HT1080 (cell line): ENCODE data around the gene ZBTB18. TPM values are rescaled to one million over a fixed set of nuclear protein-coding genes. Genes with fewer than 3 reads are reported as not detected.
"Not testable (repeated sequence)": the region's sequence is repeated elsewhere in the genome, so short reads cannot be mapped to it uniquely, and the experiment has no call there.

Experiments
- DNase-seq: peaks from one replicate; pipeline ENCODE4 v3.0.0-alpha.2; 2015; ENCODE audit warnings: low read depth
- polyA plus RNA-seq, 2 experiments: library from polyadenylated mRNA; depleted of rRNA; stranded (reverse); fragments of >200 nt; gene quantifications; 2 replicates each; pipeline ENCODE4 v1.2.3, GENCODE V29; 2015
- total RNA-seq: library from RNA; depleted of rRNA; stranded (reverse); fragments of >200 nt; shearing (Covaris generic); gene quantifications from 2 replicates; pipeline ENCODE4 v1.2.3, GENCODE V29; 2014; rRNA removed

ZBTB18 gene
- 13.0 and 16.7 TPM in 2 replicates for total RNA-seq
- polyA plus RNA-seq (2015; cell fraction: cytosol; rRNA removed) = 15.7 and 19.8 TPM in 2 replicates
- 22.8 and 26.1 TPM in 2 replicates for polyA plus RNA-seq (2015; cell fraction: nucleus; rRNA removed)

GRCh38 chr1:244050835-244051444 lies at the start of gene ZBTB18:
ZBTB18 (plus strand) TSS chr1:244051283; CDS start chr1:244051432, 149 bp downstream.
- DNase-seq = peak; percentile 29

GRCh38 chr1:244002721-244003120 lies 48.4 kb upstream of the ZBTB18 start:
- DNase-seq = peak; percentile 11

DNA sequence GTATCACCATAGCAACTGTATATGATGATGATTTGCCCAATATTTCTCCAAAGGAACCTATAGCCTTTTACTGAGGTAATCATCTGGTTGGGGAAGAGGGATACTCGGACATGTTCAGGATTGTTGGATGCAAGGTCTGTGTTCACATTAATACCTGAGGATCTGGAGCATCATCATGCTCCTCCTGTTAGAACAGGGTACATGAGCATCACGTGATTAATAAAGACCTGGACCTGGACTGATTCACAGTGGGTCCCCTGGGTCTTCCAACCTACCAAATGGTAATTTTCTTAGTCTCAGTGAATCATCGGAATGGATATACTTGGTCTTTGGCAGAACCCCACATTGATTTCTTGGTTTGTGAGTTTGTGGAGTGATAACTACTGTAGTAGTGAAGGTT lies 45.6 kb upstream of the ZBTB18 start:
- DNase-seq = no peak

DNA sequence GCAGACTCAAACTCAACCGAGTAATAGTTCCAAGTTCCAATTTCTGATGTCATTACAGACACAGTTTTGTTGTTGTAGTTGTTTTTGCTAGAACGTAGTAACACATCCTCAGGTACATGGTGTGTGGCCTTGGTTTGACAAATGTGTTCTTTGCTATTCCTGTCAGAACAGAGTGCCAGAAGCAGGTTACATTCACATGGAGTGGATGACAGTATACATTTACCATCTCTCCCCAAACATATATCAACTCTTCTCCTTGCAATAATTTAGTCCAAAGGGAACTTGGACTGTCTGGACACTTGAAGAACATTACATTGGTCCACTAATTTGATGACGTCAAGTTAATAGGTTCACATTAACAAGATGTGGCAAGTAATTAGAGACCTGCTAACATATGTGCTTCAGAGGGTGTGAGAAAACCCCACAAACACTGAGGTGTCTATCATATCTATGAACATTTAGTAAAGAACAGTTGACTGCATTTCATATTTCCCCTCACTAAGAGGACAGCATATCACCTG lies 44.6 kb upstream of the ZBTB18 start:
- DNase-seq = no peak

DNA sequence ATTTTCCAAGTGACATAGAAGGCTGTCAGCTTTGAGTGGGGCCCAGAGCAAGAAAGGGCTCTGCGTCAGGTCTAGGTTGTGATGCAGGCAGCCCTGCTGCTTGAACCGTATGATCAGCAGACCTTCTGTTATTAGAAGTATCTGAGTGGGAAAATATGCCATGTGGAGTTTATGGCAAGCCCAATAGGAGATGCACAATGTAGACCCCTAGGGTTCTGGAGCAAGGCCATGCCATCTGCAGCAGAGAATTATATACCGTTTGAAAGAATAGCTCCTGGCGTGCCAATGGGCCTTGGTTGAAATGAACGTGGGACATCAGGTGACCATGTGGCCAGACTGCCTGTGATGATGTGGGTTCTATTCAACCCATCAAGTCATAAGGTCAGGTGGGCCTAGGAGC lies 44.1 kb upstream of the ZBTB18 start:
- DNase-seq = no peak

DNA sequence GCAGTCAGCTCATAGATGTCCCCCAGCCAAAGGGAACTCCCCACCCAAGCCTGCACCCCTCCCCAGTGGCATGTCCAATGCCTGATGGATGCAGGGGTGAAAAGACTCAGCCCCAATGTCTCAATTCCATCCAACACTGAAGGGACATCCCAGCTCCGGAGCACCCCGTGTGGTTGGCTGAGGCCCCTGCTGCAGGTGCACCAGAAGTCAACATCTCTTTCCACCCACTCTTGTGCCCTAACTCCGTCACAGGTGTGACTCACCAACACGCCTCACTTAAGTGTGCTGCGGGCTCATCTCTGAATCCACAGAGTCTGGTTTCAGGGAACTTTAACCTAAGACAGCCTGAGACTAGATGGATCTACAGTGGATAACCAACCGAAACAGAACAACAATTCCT lies 40.9 kb upstream of the ZBTB18 start:
- DNase-seq = peak; percentile 42

DNA sequence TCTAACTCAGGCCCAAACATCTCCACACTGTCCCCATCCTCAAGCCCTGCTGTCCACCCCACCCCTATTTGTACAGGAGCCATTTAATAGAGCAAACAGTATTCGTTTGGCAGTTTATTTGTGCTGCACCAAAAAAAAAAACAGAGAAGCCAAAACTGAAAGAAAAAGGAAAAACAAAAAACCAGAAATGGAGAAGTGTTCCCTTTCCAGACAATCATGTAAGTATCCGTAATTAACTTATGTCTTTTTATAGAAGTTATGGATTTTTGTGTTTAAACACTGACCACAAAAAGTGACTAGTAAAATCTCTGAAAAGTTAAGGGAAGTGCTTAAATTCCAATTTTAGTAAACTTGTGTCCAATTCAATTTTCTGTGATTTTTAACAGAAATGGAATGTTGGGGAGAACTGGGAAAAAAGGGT lies 40.4 kb upstream of the ZBTB18 start:
- DNase-seq = no peak

DNA sequence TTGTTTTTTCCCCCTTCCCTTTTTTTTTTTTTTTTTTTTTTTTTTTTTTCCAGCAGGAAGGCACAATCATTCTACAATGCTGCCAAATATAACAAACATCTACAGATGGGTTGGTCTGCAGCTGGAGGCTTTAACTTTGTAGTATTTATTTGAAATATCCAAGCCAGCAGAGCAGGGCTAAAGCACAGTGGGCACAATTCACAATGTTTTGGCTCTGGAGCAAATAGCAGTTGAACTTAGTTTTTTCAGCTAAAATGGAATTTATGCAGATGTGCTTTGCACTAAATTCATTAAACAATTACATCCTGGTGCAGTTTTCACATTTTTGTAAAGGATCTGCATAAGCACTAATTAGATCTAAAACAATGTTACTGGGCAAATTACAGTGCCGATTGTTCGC lies 39.8 kb upstream of the ZBTB18 start:
- no peak for DNase-seq

GRCh38 chr1:244011786-244012185 lies 39.3 kb upstream of the ZBTB18 start:
- no peak for DNase-seq

GRCh38 chr1:244012202-244012601 lies 38.9 kb upstream of the ZBTB18 start:
- peak; percentile 74 for DNase-seq

DNA sequence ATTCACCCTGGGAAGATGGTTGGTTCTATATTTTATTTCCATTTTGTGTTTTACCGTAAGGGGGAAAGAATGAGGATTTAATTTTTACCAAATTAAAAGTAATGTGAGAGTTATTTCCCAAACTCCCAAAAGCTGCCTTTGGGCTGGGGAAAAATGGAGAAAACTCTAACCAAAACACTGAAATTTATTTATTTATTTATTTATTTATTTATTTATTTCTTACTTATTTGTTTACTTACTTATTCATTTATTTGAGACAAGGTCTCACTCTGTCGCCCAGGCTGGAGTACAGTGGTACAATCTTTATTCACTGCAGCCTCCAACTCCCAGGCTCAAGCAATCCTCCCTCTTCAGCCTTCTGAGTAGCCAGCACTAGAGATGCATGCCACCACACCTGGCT lies 38.0 kb upstream of the ZBTB18 start:
- DNase-seq = no peak

- not testable (repeated sequence) for DNase-seq
Measured at GRCh38 chr1:244014862-244015261, 36.2 kb upstream of the ZBTB18 start.

DNA sequence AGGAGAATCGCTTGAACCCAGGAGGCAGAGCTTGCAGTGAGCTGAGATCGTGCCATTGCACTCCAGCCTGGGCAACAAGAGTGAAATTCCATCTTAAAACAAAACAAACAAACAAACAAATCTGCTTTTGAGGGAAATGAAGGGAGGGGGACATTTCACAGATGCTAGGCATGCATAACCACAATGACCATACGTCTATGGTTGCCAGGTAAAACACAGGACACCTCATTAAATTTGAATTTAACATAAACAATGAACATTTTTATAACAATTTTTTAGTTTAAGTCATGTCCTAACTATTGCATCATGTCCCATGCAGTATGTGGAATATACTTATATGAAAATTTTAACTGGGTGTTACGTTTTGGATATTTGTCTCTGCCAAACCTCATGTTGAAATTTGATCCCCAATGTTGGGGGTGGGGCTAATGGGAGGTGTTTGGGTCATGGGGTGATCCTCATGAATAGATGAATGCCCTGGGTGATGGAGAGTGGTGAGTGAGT lies 31.0 kb upstream of the ZBTB18 start:
- DNase-seq = no peak

DNA sequence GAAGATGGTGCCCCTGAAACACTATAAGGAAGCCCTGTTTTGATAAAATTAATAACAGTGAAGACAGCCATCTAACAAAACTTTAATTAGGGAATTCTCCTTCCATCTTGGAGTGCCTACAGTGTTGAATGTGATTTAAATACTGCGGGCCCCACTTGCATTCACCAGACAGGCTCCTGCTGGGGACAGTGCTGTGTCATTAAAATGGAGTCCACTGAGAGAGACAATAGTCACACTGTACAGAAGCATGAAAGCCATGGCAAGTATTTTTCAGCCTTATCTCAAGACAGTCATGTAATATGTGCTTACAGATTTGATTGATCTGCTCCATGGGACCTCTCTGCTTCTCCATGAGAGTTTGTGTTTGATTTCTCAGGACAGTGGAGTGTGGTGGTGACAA lies 29.7 kb upstream of the ZBTB18 start:
- no peak for DNase-seq

DNA sequence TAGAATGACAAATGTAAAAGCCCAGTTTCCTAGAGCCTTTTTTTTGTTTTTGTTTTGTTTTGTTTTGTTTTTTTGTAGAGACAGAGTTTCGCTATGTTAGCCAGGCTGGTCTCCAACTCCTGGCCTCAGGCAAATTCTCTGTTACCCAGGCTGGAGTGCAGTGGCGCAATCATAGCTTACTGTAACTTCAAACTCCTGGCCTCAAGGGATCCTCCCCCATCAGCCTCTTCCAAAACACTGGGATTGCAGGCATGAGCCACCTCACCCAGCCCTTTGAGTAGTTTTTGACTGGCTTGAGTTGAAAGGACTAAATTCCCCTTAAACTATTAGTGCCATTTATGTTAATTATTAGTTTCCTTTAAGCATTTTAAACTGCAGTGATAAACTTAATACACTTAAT lies 28.8 kb upstream of the ZBTB18 start:
- DNase-seq = no peak

DNA sequence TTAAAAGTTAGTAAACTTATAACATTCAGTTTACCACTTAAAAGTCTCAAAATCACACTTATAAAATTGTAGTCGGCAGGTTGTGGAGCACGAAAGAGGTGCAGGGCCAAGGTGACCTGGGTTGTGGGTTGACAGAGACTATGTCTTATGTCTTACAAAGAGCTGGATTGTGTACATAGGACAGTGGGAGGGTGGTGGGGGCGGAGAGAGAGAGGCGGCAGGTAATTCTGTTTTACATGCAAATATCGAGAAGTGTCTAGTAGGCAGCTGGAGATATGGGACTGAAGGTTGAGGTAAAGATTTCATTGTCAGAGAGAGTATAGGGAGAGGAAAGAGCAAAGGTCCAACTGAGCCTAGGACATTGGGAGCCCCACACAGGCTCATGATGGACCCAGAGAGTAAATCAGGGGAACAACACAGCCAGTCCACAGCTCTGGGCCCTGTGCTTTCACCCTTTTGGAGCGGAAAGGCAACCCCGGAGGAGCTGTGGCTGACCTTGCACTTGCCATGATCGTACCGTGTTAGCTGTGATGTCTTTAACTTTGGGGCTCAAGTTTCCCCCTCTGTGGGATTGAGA lies 28.1 kb upstream of the ZBTB18 start:
- no peak for DNase-seq

DNA sequence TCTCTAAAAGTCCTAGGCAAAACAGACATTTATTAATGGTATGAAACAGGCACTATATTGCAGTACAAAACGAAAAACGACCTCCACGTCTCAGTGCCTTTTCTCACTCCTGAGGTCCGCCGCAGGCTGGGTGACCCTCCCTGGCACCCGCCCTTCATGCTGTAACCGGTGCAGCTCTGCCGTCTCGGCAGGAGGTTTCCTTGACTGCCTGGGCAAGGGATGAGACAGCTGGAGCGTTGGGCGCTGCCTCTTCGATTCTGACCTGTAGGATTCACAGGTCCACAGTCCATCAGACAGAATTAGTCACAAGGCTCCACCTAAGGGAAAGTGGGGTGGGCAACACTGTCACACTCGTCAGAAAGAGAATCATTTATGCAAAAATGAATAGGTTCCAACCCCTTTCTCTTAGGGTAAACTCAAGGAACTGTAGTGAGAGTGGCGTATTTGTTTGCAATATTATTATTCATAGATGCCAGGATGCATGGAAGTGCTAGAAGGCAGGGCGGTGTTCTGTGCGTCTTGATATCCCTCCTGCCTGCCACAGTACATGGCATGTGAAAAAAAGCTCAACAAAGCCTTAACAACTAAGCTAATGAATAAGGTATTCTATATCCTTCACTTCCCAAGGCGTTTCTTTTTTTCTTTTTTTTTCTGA lies 23.5 kb upstream of the ZBTB18 start:
- no peak for DNase-seq

GRCh38 chr1:244028701-244029100 lies 22.4 kb upstream of the ZBTB18 start:
- no peak for DNase-seq

DNA sequence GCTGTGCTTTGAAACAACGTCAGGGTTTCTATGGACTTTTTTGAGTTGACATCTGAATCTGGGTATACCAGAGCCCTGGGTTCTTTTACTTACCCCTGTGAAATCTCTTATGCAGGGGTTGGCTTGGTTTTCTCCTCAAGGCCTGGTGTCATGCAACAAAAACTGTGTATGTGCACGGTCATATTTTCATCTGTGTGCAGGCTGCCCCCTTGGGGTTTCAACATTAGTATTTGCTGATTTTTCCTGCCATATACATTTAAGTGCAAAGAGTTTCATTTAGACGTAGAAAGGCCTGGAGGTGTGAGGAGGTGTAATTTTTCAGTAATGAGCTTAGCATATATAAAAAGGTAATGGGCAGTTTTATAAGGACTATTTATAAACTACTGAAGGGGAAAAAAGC lies 22.0 kb upstream of the ZBTB18 start:
- no peak for DNase-seq

DNA sequence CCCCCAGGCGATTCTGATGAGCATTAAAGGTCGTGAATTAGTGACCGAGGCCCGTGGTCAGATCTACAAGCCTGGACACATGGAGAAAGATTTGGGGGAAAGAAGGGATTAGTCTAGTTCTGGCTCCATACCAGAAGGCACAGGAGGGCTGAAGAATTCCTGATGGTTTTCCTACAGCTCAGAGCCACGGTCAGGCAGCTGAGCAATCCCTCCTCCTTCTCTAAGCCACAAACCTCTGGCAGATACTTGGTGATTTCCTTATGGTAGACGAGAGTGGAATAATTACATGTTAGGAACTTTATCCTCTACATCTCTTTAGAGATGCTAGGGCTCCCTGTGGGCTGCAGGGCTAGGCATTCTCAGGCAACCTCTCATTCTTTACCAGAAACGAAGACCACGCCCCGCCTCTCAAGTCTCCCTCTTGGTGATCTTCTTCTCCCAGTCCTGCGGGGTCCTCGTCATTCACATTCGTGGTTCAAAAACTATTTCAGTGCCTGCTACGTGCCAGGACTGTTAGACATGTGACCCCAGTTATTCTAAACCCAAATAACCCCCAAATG lies 20.5 kb upstream of the ZBTB18 start:
- no peak for DNase-seq

GRCh38 chr1:244035358-244035757 lies 15.7 kb upstream of the ZBTB18 start:
- no peak for DNase-seq

- DNase-seq = no peak
Measured at GRCh38 chr1:244037252-244037651, 13.8 kb upstream of the ZBTB18 start.
